ENCODE measurements around the gene ABCG1. TPM values are rescaled to one million over a fixed set of nuclear protein-coding genes. Genes with fewer than 3 reads are reported as not detected.

Gene ABCG1
- total RNA-seq, 1 donor from 2014 or later, result 11.4 TPM

GRCh38 chr21:42300956-42301355, 82.0 kb downstream of the ABCG1 start:
- intact Hi-C loops (cut with micrococcal nuclease), result no loop called here
- Mint-ChIP-seq H3K36me3 (ENCODE audit: low read depth) (peaks cover 2% of the 10 kb centered on the region), H3K9me3 (no peaks in the 10 kb centered on the region), H3K4me1 (peaks cover 12% of the 10 kb centered on the region), H3K4me3 (no peak overlapping the region), H3K27ac (no peak overlapping the region), H3K27me3 (no peaks in the 10 kb centered on the region)
- DNase-seq, result no peak

- intact Hi-C loops (cut with micrococcal nuclease), result no loop called here
- H3K4me1 Mint-ChIP-seq, result peaks cover 12% of the 10 kb centered on the region
- H3K27me3 Mint-ChIP-seq, result no peaks in the 10 kb centered on the region
- no peak for DNase-seq
- H3K4me3 Mint-ChIP-seq, result no peak overlapping the region
- H3K9me3 Mint-ChIP-seq, result no peaks in the 10 kb centered on the region
- peaks cover 2% of the 10 kb centered on the region for H3K36me3 Mint-ChIP-seq (ENCODE audit: low read depth)
- H3K27ac Mint-ChIP-seq, result no peak overlapping the region
Observed at GRCh38 chr21:42301371-42302075, 82.6 kb downstream of the ABCG1 start.

- no peak overlapping the region for H3K4me3 Mint-ChIP-seq
- H3K4me1 Mint-ChIP-seq, result peaks cover 12% of the 10 kb centered on the region
- no peak for DNase-seq
- H3K27me3 Mint-ChIP-seq, result peaks cover 2% of the 10 kb centered on the region
- intact Hi-C loops (cut with micrococcal nuclease), result no loop called here
- no peak overlapping the region for H3K27ac Mint-ChIP-seq
- no peaks in the 10 kb centered on the region for H3K9me3 Mint-ChIP-seq
- H3K36me3 Mint-ChIP-seq (ENCODE audit: low read depth), result peaks cover 1% of the 10 kb centered on the region
Observed at GRCh38 chr21:42302076-42302650, 83.2 kb downstream of the ABCG1 start.

- H3K27ac Mint-ChIP-seq, result no peak overlapping the region
Observed at GRCh38 chr21:42302794-42303193, 83.9 kb downstream of the ABCG1 start.

GRCh38 chr21:42303443-42303842, 84.5 kb downstream of the ABCG1 start:
- intact Hi-C loops (cut with micrococcal nuclease), result no loop called here
- peaks cover 11% of the 10 kb centered on the region for H3K4me1 Mint-ChIP-seq
- DNase-seq, result no peak
- H3K27ac Mint-ChIP-seq, result no peak overlapping the region
- no peaks in the 10 kb centered on the region for H3K9me3 Mint-ChIP-seq
- peaks cover 5% of the 10 kb centered on the region for H3K27me3 Mint-ChIP-seq
- H3K36me3 Mint-ChIP-seq (ENCODE audit: low read depth), result no peaks in the 10 kb centered on the region
- H3K4me3 Mint-ChIP-seq, result no peak overlapping the region

More at GRCh38 chr21:42302794-42303193, 83.9 kb downstream of the ABCG1 start:
- Mint-ChIP-seq H3K27me3 (peaks cover 5% of the 10 kb centered on the region), H3K36me3 (ENCODE audit: low read depth) (no peaks in the 10 kb centered on the region), H3K4me1 (peaks cover 12% of the 10 kb centered on the region), H3K4me3 (no peak overlapping the region), H3K9me3 (no peaks in the 10 kb centered on the region)
- intact Hi-C loops (cut with micrococcal nuclease), result no loop called here
- DNase-seq, result no peak

GRCh38 chr21:42304556-42305454, 85.9 kb downstream of the ABCG1 start:
- H3K27me3 Mint-ChIP-seq, result peaks cover 5% of the 10 kb centered on the region
- H3K9me3 Mint-ChIP-seq, result no peaks in the 10 kb centered on the region
- no peak overlapping the region for H3K4me3 Mint-ChIP-seq
- peaks cover 6% of the 10 kb centered on the region for H3K4me1 Mint-ChIP-seq
- H3K36me3 Mint-ChIP-seq (ENCODE audit: low read depth), result no peaks in the 10 kb centered on the region
- intact Hi-C loops (cut with micrococcal nuclease), result loop anchor here (5.0 kb wide), 1 partner anchor 232 kb away; no protein-coding TSS in a partner anchor
- no peak for DNase-seq
- no peak overlapping the region for H3K27ac Mint-ChIP-seq

- Mint-ChIP-seq H3K27ac (no peak overlapping the region), H3K27me3 (peaks cover 8% of the 10 kb centered on the region), H3K4me1 (peaks cover 4% of the 10 kb centered on the region), H3K9me3 (no peaks in the 10 kb centered on the region), H3K36me3 (ENCODE audit: low read depth) (no peaks in the 10 kb centered on the region), H3K4me3 (no peak overlapping the region)
- DNase-seq, result no peak
- intact Hi-C loops (cut with micrococcal nuclease), result loop anchor here (5.0 kb wide), 1 partner anchor 232 kb away; no protein-coding TSS in a partner anchor
Observed at GRCh38 chr21:42305707-42306147, 86.8 kb downstream of the ABCG1 start.

- intact Hi-C loops (cut with micrococcal nuclease), result loop anchor here (5.0 kb wide), 1 partner anchor 231 kb away; no protein-coding TSS in a partner anchor
- Mint-ChIP-seq H3K27ac (no peak overlapping the region), H3K36me3 (ENCODE audit: low read depth) (no peaks in the 10 kb centered on the region), H3K4me3 (no peak overlapping the region), H3K4me1 (peaks cover 4% of the 10 kb centered on the region), H3K9me3 (no peaks in the 10 kb centered on the region), H3K27me3 (peaks cover 8% of the 10 kb centered on the region)
- no peak for DNase-seq
Observed at GRCh38 chr21:42306366-42307035, 87.6 kb downstream of the ABCG1 start.

- no peak for DNase-seq
- H3K4me3 Mint-ChIP-seq, result no peak overlapping the region
- intact Hi-C loops (cut with micrococcal nuclease), result loop anchor here (5.0 kb wide), 1 partner anchor 230 kb away; no protein-coding TSS in a partner anchor
- H3K4me1 Mint-ChIP-seq, result peaks cover 4% of the 10 kb centered on the region
- H3K36me3 Mint-ChIP-seq (ENCODE audit: low read depth), result no peaks in the 10 kb centered on the region
- H3K9me3 Mint-ChIP-seq, result no peaks in the 10 kb centered on the region
- H3K27me3 Mint-ChIP-seq, result peaks cover 8% of the 10 kb centered on the region
- H3K27ac Mint-ChIP-seq, result no peak overlapping the region
Observed at GRCh38 chr21:42307106-42307505, 88.2 kb downstream of the ABCG1 start.

- intact Hi-C loops (cut with micrococcal nuclease), result loop anchor here (5.0 kb wide), 1 partner anchor 229 kb away; no protein-coding TSS in a partner anchor
- peaks cover 8% of the 10 kb centered on the region for H3K27me3 Mint-ChIP-seq
Observed at GRCh38 chr21:42308161-42308913, 89.4 kb downstream of the ABCG1 start.

GRCh38 chr21:42308914-42309752, 90.2 kb downstream of the ABCG1 start:
- H3K27me3 Mint-ChIP-seq, result peaks cover 10% of the 10 kb centered on the region
- no peak overlapping the region for H3K27ac Mint-ChIP-seq
- no peak for DNase-seq
- intact Hi-C loops (cut with micrococcal nuclease), result loop anchor here (1.0 to 5.0 kb wide), 2 partner anchors 141 to 228 kb away; no protein-coding TSS in a partner anchor
- H3K4me3 Mint-ChIP-seq, result no peak overlapping the region
- no peaks in the 10 kb centered on the region for H3K36me3 Mint-ChIP-seq (ENCODE audit: low read depth)
- peaks cover 4% of the 10 kb centered on the region for H3K4me1 Mint-ChIP-seq
- H3K9me3 Mint-ChIP-seq, result no peaks in the 10 kb centered on the region

More at GRCh38 chr21:42308161-42308913, 89.4 kb downstream of the ABCG1 start:
- H3K4me3 Mint-ChIP-seq, result no peak overlapping the region
- H3K9me3 Mint-ChIP-seq, result no peaks in the 10 kb centered on the region
- H3K36me3 Mint-ChIP-seq (ENCODE audit: low read depth), result no peaks in the 10 kb centered on the region
- DNase-seq, result no peak
- peaks cover 4% of the 10 kb centered on the region for H3K4me1 Mint-ChIP-seq
- no peak overlapping the region for H3K27ac Mint-ChIP-seq

GRCh38 chr21:42309753-42310213, 90.8 kb downstream of the ABCG1 start:
- Mint-ChIP-seq H3K4me3 (no peak overlapping the region), H3K4me1 (peaks cover 4% of the 10 kb centered on the region), H3K9me3 (no peaks in the 10 kb centered on the region), H3K27me3 (peaks cover 10% of the 10 kb centered on the region), H3K36me3 (ENCODE audit: low read depth) (no peaks in the 10 kb centered on the region), H3K27ac (no peak overlapping the region)
- intact Hi-C loops (cut with micrococcal nuclease), result loop anchor here (1.0 to 5.0 kb wide), 2 partner anchors 141 to 228 kb away; no protein-coding TSS in a partner anchor
- DNase-seq, result peak; percentile 93
